Measurements from ENCODE around the gene DOCK4.

DNA sequence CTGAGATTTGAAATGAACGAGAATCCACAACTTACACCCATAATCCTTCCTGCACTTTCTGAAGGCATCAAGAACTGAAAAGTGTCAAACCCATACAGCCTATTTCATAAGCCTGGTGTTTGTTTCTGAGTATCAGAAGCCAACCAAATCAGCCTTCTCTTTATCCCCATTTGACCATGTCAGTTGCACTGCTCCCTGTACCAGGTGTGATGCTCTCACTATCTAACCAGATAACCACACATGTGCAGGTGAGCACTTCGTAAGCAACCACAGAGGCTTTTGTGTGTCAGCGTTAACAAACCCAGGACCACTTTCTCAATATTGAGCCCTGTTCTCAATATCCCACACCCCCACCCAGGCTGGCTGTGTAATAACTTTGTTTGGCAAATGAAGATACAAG, 114.4 kb downstream of the DOCK4 start:
- TF ChIP-seq, protein P1, sequence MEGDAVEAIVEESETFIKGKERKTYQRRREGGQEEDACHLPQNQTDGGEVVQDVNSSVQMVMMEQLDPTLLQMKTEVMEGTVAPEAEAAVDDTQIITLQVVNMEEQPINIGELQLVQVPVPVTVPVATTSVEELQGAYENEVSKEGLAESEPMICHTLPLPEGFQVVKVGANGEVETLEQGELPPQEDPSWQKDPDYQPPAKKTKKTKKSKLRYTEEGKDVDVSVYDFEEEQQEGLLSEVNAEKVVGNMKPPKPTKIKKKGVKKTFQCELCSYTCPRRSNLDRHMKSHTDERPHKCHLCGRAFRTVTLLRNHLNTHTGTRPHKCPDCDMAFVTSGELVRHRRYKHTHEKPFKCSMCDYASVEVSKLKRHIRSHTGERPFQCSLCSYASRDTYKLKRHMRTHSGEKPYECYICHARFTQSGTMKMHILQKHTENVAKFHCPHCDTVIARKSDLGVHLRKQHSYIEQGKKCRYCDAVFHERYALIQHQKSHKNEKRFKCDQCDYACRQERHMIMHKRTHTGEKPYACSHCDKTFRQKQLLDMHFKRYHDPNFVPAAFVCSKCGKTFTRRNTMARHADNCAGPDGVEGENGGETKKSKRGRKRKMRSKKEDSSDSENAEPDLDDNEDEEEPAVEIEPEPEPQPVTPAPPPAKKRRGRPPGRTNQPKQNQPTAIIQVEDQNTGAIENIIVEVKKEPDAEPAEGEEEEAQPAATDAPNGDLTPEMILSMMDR (IDR thresholded peaks at IDR 0.05; ENCODE audit: insufficient read depth, low read depth, low read length) = no peak
- TF ChIP-seq EZH2 (IDR thresholded peaks at IDR 0.05; ENCODE audit: insufficient read depth, low read length) = no peak
